CD14-positive monocyte (primary cell): ENCODE results near the gene ATP2A1. TPM values are rescaled to one million over a fixed set of nuclear protein-coding genes. Genes with fewer than 3 reads are reported as not detected.
A peak's percentile ranks its signal among the peaks of the same experiment; 100 is the strongest.

Experiments
- DNase-seq, 3 donors: peaks; one replicate each; pipeline ENCODE4 v3.0.0-alpha.2; 2011 to 2022
- H2AFZ ChIP-seq: 2 replicates; pipeline ENCODE4 v1.6.0; 2012; ENCODE audit warnings: mild to moderate bottlenecking, low read depth, low read length, inconsistent platforms; ENCODE audit not compliant: insufficient read depth, poor library complexity, severe bottlenecking
- H3K27ac ChIP-seq, 2 donors: 1 replicate in 1 of 2; 2 replicates in 1 of 2; pipeline ENCODE4 v1.5.1; 2012 to 2013; ENCODE audit warnings: low read length in 2 of 2, control low read depth in 1 of 2, inconsistent platforms in 1 of 2, low read depth in 1 of 2, mild to moderate bottlenecking in 1 of 2
- H3K27me3 ChIP-seq, 2 donors: one replicate each; pipeline versions ENCODE4 v1.6.0 to v1.6.1; 2011 to 2013; ENCODE audit warnings: low read length in 2 of 2; ENCODE audit not compliant: control insufficient read depth in 2 of 2, insufficient read depth in 2 of 2
- H3K36me3 ChIP-seq, 2 donors: replicated peaks in 1 of 2; 1 replicate in 1 of 2; 2 replicates in 1 of 2; pipeline versions ENCODE4 v1.5.1 to v1.6.1; 2012 to 2013; ENCODE audit warnings: low read length in 2 of 2, control low read depth in 1 of 2, inconsistent platforms in 1 of 2, mild to moderate bottlenecking in 1 of 2; ENCODE audit not compliant: insufficient read depth in 2 of 2, control insufficient read depth in 1 of 2
- H3K4me1 ChIP-seq, 2 donors: 1 replicate in 1 of 2; 2 replicates in 1 of 2; pipeline versions ENCODE4 v1.5.1 to v1.6.1; 2012 to 2013; ENCODE audit warnings: low read length in 2 of 2, control low read depth in 1 of 2, inconsistent platforms in 1 of 2, mild to moderate bottlenecking in 1 of 2, moderate library complexity in 1 of 2; ENCODE audit not compliant: insufficient read depth in 2 of 2, control insufficient read depth in 1 of 2
- H3K4me2 ChIP-seq: replicated peaks from 2 replicates; pipeline ENCODE3; 2012; ENCODE audit warnings: low read length, moderate library complexity, mild to moderate bottlenecking; ENCODE audit not compliant: poor library complexity, severe bottlenecking; ENCODE audit errors: extremely low read depth
- H3K4me3 ChIP-seq, 3 experiments: fragments of 200-600 bp in 1 of 3; sonication (generic) in 1 of 3; replicated peaks in 1 of 3; 1 replicate in 2 of 3; 2 replicates in 1 of 3; pipeline ENCODE4 v1.5.1; 2011 to 2013; ENCODE audit warnings: low read length in 3 of 3, mild to moderate bottlenecking in 3 of 3, control low read depth in 2 of 3, low read depth in 2 of 3, inconsistent platforms in 1 of 3, moderate library complexity in 1 of 3
- H3K79me2 ChIP-seq: 2 replicates; pipeline ENCODE4 v1.6.0; 2012; ENCODE audit warnings: mild to moderate bottlenecking, control low read depth, inconsistent platforms, low read length, moderate library complexity; ENCODE audit not compliant: insufficient read depth
- H3K9ac ChIP-seq: 2 replicates; pipeline ENCODE4 v1.6.0; 2017; ENCODE audit warnings: low read length, mild to moderate bottlenecking; ENCODE audit not compliant: insufficient read depth, poor library complexity, severe bottlenecking
- H3K9me3 ChIP-seq, 2 donors: replicated peaks in 1 of 2; 1 replicate in 1 of 2; 2 replicates in 1 of 2; pipeline versions ENCODE4 v1.5.1 to v1.6.1; 2012 to 2013; ENCODE audit warnings: low read length in 2 of 2, control low read depth in 1 of 2; ENCODE audit not compliant: control insufficient read depth in 1 of 2, insufficient read depth in 1 of 2
- H4K20me1 ChIP-seq: 2 replicates; pipeline ENCODE4 v1.6.0; 2012; ENCODE audit warnings: mild to moderate bottlenecking, low read length, control low read depth, moderate library complexity; ENCODE audit not compliant: insufficient read depth
- H3K27ac Mint-ChIP-seq, 7 donors: one replicate each; pipeline ENCODE4 v1.8.0; 2020; ENCODE audit warnings: mild to moderate bottlenecking in 7 of 7, mixed read lengths in 7 of 7, moderate library complexity in 6 of 7, inconsistent platforms in 2 of 7
- H3K27me3 Mint-ChIP-seq, 3 donors: one replicate each; pipeline ENCODE4 v1.8.0; 2021 to 2022; ENCODE audit warnings: low read depth in 3 of 3, mild to moderate bottlenecking in 3 of 3, mixed read lengths in 3 of 3, moderate library complexity in 3 of 3, inconsistent platforms in 1 of 3
- H3K36me3 Mint-ChIP-seq, 2 donors: one replicate each; pipeline ENCODE4 v1.8.0; 2020; ENCODE audit warnings: mixed read lengths in 2 of 2, inconsistent platforms in 1 of 2, mild to moderate bottlenecking in 1 of 2
- H3K4me1 Mint-ChIP-seq: one replicate; pipeline ENCODE4 v1.8.0; 2020; ENCODE audit warnings: mild to moderate bottlenecking, mixed read lengths
- H3K4me3 Mint-ChIP-seq, 2 donors: one replicate each; pipeline ENCODE4 v1.8.0; 2020; ENCODE audit warnings: mild to moderate bottlenecking in 2 of 2, mixed read lengths in 2 of 2, moderate library complexity in 1 of 2
- H3K9me3 Mint-ChIP-seq, 7 donors: one replicate each; pipeline ENCODE4 v1.8.0; 2020 to 2022; ENCODE audit warnings: mixed read lengths in 7 of 7, mild to moderate bottlenecking in 6 of 7, moderate library complexity in 6 of 7, inconsistent platforms in 2 of 7
- CTCF ChIP-seq: fragments of 200-600 bp; IDR thresholded peaks from one replicate; pipeline ENCODE4 v1.8.0; 2022; ENCODE audit warnings: antibody characterized with exemption, mild to moderate bottlenecking
- WGBS: methylation state at CpG from one replicate; pipeline ENCODE4 v1.1.5; 2013; ENCODE audit warnings: missing lambda C conversion rate; ENCODE audit not compliant: insufficient coverage; 5-methylcytosine and 5-hydroxymethylcytosine counted together
- intact Hi-C, 2 donors: fragments of 100-400 bp; cut with micrococcal nuclease; formaldehyde crosslinking; loops; one replicate each; pipeline versions ENCODE4 v1.15.0 to v1.15.1; 2023
- polyA plus RNA-seq, 3 donors: library from polyadenylated mRNA; depleted of rRNA in 1 of 3; unstranded in 2 of 3; stranded (reverse) in 1 of 3; fragments of 300-500 nt in 2 of 3; fragments of >200 nt in 1 of 3; fragmentation: Illumina TruSeq in 2 of 3; gene quantifications; 1 replicate in 2 of 3; 2 replicates in 1 of 3; pipeline ENCODE4 v1.2.3, GENCODE V29; 2012 to 2021

The ATP2A1 gene
- polyA plus RNA-seq, 3 donors = 0.57 TPM; not detected in 2

GRCh38 chr16:28830531-28830930 lies 47.8 kb upstream of the ATP2A1 start:
- TF ChIP-seq CTCF = no peak
- Histone ChIP-seq H3K4me2 (no peak overlapping the region), H3K9ac (no peak overlapping the region), H4K20me1 (peaks cover 98% of the 10 kb centered on the region), H3K27ac (no peak overlapping the region), H2AFZ (no peak overlapping the region), H3K27me3 (no peaks in the 10 kb centered on the region), H3K79me2 (peaks cover 50% of the 10 kb centered on the region), H3K9me3 (no peaks in the 10 kb centered on the region), H3K4me3 (no peak overlapping the region), H3K36me3 (peaks cover 98 to 100% of the 10 kb centered on the region in 2 donors), H3K4me1 (no peaks in the 10 kb centered on the region)
- 98% methylated on average over 10 of the region's 13 CpGs for WGBS
- no peak for DNase-seq
- intact Hi-C loops = no loop called here
- Mint-ChIP-seq H3K4me3 (no peak overlapping the region), H3K36me3 (peaks cover 97 to 99% of the 10 kb centered on the region in 2 donors), H3K27ac (peak overlapping the region in 2 of 7 donors; percentile 9 to 43), H3K4me1 (no peaks in the 10 kb centered on the region), H3K9me3 (peaks cover 0 to 1% (median 0%) of the 10 kb centered on the region in 7 donors), H3K27me3 (peaks cover 0 to 1% (median 0%) of the 10 kb centered on the region in 3 donors)

GRCh38 chr16:28834349-28834748 lies 43.9 kb upstream of the ATP2A1 start:
- Histone ChIP-seq H3K9ac (no peak overlapping the region), H3K27ac (no peak overlapping the region), H3K79me2 (peaks cover 11% of the 10 kb centered on the region), H3K9me3 (no peaks in the 10 kb centered on the region), H4K20me1 (peaks cover 87% of the 10 kb centered on the region), H3K36me3 (peaks cover 83 to 97% of the 10 kb centered on the region in 2 donors), H2AFZ (no peak overlapping the region), H3K4me1 (peaks cover 3 to 12% of the 10 kb centered on the region in 2 donors), H3K4me3 (no peak overlapping the region), H3K4me2 (no peak overlapping the region), H3K27me3 (no peaks in the 10 kb centered on the region)
- WGBS = 98% methylated on average over 12 of the region's 14 CpGs
- H3K4me3 Mint-ChIP-seq = no peak overlapping the region
- H3K27me3 Mint-ChIP-seq = peaks cover 0 to 1% (median 0%) of the 10 kb centered on the region in 3 donors
- H3K27ac Mint-ChIP-seq = peak overlapping the region in 1 of 7 donors; percentile 18
- peaks cover 86 to 95% of the 10 kb centered on the region in 2 donors for H3K36me3 Mint-ChIP-seq
- no peak for TF ChIP-seq CTCF
- DNase-seq = no peak
- no peaks in the 10 kb centered on the region for H3K9me3 Mint-ChIP-seq
- intact Hi-C loops = no loop called here
- peaks cover 11% of the 10 kb centered on the region for H3K4me1 Mint-ChIP-seq
